Neural cell (in vitro differentiated cells): ENCODE data around the gene SH3RF2. TPM values are rescaled to one million over a fixed set of nuclear protein-coding genes. Genes with fewer than 3 reads are reported as not detected.

Experiments
- H2AFZ ChIP-seq: fragments of 200-600, 300-800 bp; sonication (generic), shearing (Covaris generic); 2 replicates; pipeline ENCODE4 v1.6.0; 2014; ENCODE audit warnings: low read depth, mild to moderate bottlenecking, antibody characterized with exemption, low read length, moderate library complexity
- H3F3A ChIP-seq: fragments of 200-600 bp; shearing (Covaris generic); 2 replicates; pipeline ENCODE4 v1.6.1; 2016; ENCODE audit warnings: mild to moderate bottlenecking, moderate library complexity, mixed read lengths, antibody characterized with exemption, low read length; ENCODE audit not compliant: insufficient read depth, poor library complexity, severe bottlenecking
- H3K27ac ChIP-seq: fragments of 200-600, 300-800 bp; sonication (generic), shearing (Covaris generic); 2 replicates; pipeline ENCODE4 v1.5.1; 2014; ENCODE audit warnings: mild to moderate bottlenecking, low read length, moderate library complexity
- H3K27me3 ChIP-seq: fragments of 300-800, 200-600 bp; sonication (generic), shearing (Covaris generic); 2 replicates; pipeline ENCODE4 v1.6.0; 2014; ENCODE audit warnings: mild to moderate bottlenecking, low read depth, low read length, moderate library complexity; ENCODE audit not compliant: insufficient read depth
- H3K36me3 ChIP-seq: fragments of 300-800, 200-600 bp; sonication (generic), shearing (Covaris generic); 2 replicates; pipeline ENCODE4 v1.5.1; 2014; ENCODE audit warnings: mild to moderate bottlenecking, antibody characterized with exemption, low read length, moderate library complexity; ENCODE audit not compliant: insufficient read depth
- H3K4me2 ChIP-seq: fragments of 300-800, 200-600 bp; sonication (generic), shearing (Covaris generic); 2 replicates; pipeline ENCODE4 v1.6.0; 2014; ENCODE audit warnings: mild to moderate bottlenecking, low read length
- H3K4me3 ChIP-seq: fragments of 300-800, 200-600 bp; sonication (generic), shearing (Covaris generic); 2 replicates; pipeline ENCODE4 v1.5.1; 2014; ENCODE audit warnings: mild to moderate bottlenecking, low read length, moderate library complexity
- H3K79me2 ChIP-seq: fragments of 200-600 bp; shearing (Covaris generic); replicated peaks from 2 replicates; pipeline ENCODE4 v1.6.0; 2014; ENCODE audit warnings: mild to moderate bottlenecking, low read length, moderate library complexity; ENCODE audit not compliant: insufficient read depth
- H3K9ac ChIP-seq: fragments of 300-800, 200-600 bp; sonication (generic), shearing (Covaris generic); 2 replicates; pipeline ENCODE4 v1.6.1; 2016; ENCODE audit warnings: mild to moderate bottlenecking, low read length, mixed read lengths
- H3K9me2 ChIP-seq: fragments of 200-600 bp; shearing (Covaris generic); 2 replicates; pipeline ENCODE4 v1.6.1; 2016; ENCODE audit warnings: mild to moderate bottlenecking, low read length, mixed read lengths; ENCODE audit not compliant: insufficient read depth
- H3K9me3 ChIP-seq: fragments of 200-600, 300-800 bp; sonication (generic), shearing (Covaris generic); 2 replicates; pipeline ENCODE4 v1.6.1; 2016; ENCODE audit warnings: mild to moderate bottlenecking, mixed run types, low read length, moderate library complexity, mixed read lengths
- H4K20me1 ChIP-seq: fragments of 200-600 bp; shearing (Covaris generic); 2 replicates; pipeline ENCODE4 v1.6.1; 2016; ENCODE audit warnings: mild to moderate bottlenecking, mixed run types; ENCODE audit not compliant: insufficient read depth
- EP300 ChIP-seq: fragments of 450-650 bp; conservative IDR thresholded peaks from 2 replicates; pipeline ENCODE4 v1.6.1; 2014; ENCODE audit warnings: antibody characterized with exemption, mild to moderate bottlenecking, moderate library complexity; ENCODE audit not compliant: poor library complexity, severe bottlenecking
- EZH2 ChIP-seq: fragments of 200-600, 300-800 bp; shearing (Covaris generic), sonication (generic); IDR thresholded peaks from 2 replicates; pipeline ENCODE4 v1.6.1; 2014; ENCODE audit warnings: antibody characterized with exemption, low read length, borderline replicate concordance, mild to moderate bottlenecking; ENCODE audit not compliant: insufficient read depth, poor library complexity, severe bottlenecking
- MXI1 ChIP-seq: fragments of 450-650 bp; conservative IDR thresholded peaks from 2 replicates; pipeline ENCODE4 v1.6.1; 2014; ENCODE audit warnings: antibody characterized with exemption, mild to moderate bottlenecking; ENCODE audit not compliant: poor library complexity, severe bottlenecking
- POLR2AphosphoS5 ChIP-seq: IDR thresholded peaks from 2 replicates; pipeline ENCODE4 v1.6.1; 2012
- RAD21 ChIP-seq: fragments of 450-650 bp; conservative IDR thresholded peaks from 2 replicates; pipeline ENCODE4 v1.6.1; 2014; ENCODE audit warnings: antibody characterized with exemption, mild to moderate bottlenecking, moderate library complexity
- REST ChIP-seq: IDR thresholded peaks from 2 replicates; pipeline ENCODE4 v1.6.1; 2012; ENCODE audit warnings: borderline replicate concordance
- SMC3 ChIP-seq: fragments of 450-650 bp; conservative IDR thresholded peaks from 2 replicates; pipeline ENCODE4 v1.6.1; 2014; ENCODE audit warnings: antibody characterized with exemption, mild to moderate bottlenecking, moderate library complexity; ENCODE audit not compliant: poor library complexity
- TAF1 ChIP-seq: IDR thresholded peaks from 2 replicates; pipeline ENCODE4 v1.6.1; 2012; ENCODE audit warnings: low read depth
- polyA plus RNA-seq: library from polyadenylated mRNA; depleted of rRNA; stranded (reverse); fragments of >200 nt; gene quantifications from 2 replicates; pipeline ENCODE4 v1.2.3, GENCODE V29; 2014
- TF ChIP-seq, protein P1 (sequence below): fragments of 450-650 bp; IDR thresholded peaks from 2 replicates; pipeline ENCODE4 v1.5.1; 2014; ENCODE audit warnings: antibody characterized with exemption, mild to moderate bottlenecking, moderate library complexity; ENCODE audit not compliant: poor library complexity, severe bottlenecking

Gene SH3RF2
- polyA plus RNA-seq, 1 donor from 2014 or later: not detected

- no peaks in the 10 kb centered on the region for H3K36me3 ChIP-seq
- H3K27me3 ChIP-seq: no peaks in the 10 kb centered on the region
- H3K79me2 ChIP-seq: no peaks in the 10 kb centered on the region
- no peaks in the 10 kb centered on the region for H3K9me3 ChIP-seq
- H3K27ac ChIP-seq: no peak overlapping the region
- H3F3A ChIP-seq: no peaks in the 10 kb centered on the region
- H3K4me2 ChIP-seq: no peak overlapping the region
- no peak overlapping the region for H3K9ac ChIP-seq
- H3K9me2 ChIP-seq: no peaks in the 10 kb centered on the region
- TF ChIP-seq RAD21 (no peak), POLR2AphosphoS5 (no peak), MXI1 (no peak), SMC3 (no peak), EZH2 (no peak), EP300 (no peak), TAF1 (no peak), REST (no peak)
- TF ChIP-seq, protein P1, sequence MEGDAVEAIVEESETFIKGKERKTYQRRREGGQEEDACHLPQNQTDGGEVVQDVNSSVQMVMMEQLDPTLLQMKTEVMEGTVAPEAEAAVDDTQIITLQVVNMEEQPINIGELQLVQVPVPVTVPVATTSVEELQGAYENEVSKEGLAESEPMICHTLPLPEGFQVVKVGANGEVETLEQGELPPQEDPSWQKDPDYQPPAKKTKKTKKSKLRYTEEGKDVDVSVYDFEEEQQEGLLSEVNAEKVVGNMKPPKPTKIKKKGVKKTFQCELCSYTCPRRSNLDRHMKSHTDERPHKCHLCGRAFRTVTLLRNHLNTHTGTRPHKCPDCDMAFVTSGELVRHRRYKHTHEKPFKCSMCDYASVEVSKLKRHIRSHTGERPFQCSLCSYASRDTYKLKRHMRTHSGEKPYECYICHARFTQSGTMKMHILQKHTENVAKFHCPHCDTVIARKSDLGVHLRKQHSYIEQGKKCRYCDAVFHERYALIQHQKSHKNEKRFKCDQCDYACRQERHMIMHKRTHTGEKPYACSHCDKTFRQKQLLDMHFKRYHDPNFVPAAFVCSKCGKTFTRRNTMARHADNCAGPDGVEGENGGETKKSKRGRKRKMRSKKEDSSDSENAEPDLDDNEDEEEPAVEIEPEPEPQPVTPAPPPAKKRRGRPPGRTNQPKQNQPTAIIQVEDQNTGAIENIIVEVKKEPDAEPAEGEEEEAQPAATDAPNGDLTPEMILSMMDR: no peak
- no peak overlapping the region for H2AFZ ChIP-seq
- no peak overlapping the region for H3K4me3 ChIP-seq
- H4K20me1 ChIP-seq: no peaks in the 10 kb centered on the region
These were observed 4.7 kb downstream of the SH3RF2 start for GRCh38 chr5:145941096-145941447.

GRCh38 chr5:145941448-145942130 lies 5.2 kb downstream of the SH3RF2 start:
- Histone ChIP-seq H3K4me2 (no peak overlapping the region), H3K27ac (no peak overlapping the region), H4K20me1 (no peaks in the 10 kb centered on the region), H3K9me3 (no peaks in the 10 kb centered on the region), H3K27me3 (no peaks in the 10 kb centered on the region), H3K79me2 (no peaks in the 10 kb centered on the region), H3K36me3 (no peaks in the 10 kb centered on the region), H3K9ac (no peak overlapping the region), H3K9me2 (no peaks in the 10 kb centered on the region), H3F3A (no peaks in the 10 kb centered on the region), H2AFZ (no peak overlapping the region), H3K4me3 (no peak overlapping the region)
- TF ChIP-seq TAF1 (no peak), MXI1 (no peak), REST (no peak), RAD21 (no peak)
- TF ChIP-seq, protein P1: no peak
